ENCODE results near the gene MREG.

The MREG gene

DNA sequence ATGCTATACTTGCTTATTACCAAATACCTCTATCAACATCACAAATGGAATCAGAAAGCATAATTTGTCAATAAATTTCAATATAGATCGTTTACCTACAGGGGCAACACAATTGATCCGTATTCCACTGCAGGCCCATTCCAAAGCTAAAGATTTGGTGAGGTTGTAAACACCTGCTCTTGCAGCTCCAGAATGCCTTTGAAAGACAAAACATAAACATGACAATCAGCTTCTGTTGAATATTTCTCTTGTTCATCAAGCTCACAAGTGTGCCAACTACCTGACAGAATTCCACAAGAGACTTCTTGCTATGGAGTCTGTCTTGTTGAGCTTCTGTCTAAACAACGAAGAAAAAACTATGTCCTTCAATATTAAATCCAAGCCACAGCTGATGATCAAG is 38.0 kb upstream of the MREG start:
- no peak for DNase-seq (ENCODE audit: low read depth)
- TF ChIP-seq, protein P1, sequence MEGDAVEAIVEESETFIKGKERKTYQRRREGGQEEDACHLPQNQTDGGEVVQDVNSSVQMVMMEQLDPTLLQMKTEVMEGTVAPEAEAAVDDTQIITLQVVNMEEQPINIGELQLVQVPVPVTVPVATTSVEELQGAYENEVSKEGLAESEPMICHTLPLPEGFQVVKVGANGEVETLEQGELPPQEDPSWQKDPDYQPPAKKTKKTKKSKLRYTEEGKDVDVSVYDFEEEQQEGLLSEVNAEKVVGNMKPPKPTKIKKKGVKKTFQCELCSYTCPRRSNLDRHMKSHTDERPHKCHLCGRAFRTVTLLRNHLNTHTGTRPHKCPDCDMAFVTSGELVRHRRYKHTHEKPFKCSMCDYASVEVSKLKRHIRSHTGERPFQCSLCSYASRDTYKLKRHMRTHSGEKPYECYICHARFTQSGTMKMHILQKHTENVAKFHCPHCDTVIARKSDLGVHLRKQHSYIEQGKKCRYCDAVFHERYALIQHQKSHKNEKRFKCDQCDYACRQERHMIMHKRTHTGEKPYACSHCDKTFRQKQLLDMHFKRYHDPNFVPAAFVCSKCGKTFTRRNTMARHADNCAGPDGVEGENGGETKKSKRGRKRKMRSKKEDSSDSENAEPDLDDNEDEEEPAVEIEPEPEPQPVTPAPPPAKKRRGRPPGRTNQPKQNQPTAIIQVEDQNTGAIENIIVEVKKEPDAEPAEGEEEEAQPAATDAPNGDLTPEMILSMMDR (conservative IDR thresholded peaks at IDR 0.05; ENCODE audit: low read length) = no peak

DNA sequence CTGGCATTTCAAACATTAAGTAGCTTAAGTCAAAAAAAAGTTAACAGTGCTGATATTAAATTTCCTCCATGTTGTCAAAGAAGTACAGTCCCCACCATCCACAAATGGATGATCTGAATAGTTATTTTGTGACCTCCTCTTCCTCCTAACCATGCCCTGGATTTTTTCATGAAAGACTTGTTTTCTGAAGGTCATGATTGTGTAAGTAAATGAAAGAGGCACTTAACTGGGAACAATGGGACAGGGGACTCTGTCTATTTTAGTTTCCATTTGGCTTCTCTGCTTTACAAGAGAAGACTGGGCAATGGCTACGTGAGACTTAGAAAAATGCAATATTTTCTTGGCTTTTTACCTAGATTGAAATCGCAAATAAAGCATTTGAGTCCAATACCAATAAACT is 36.1 kb upstream of the MREG start:
- no peak overlapping the region for H3K4me3 ChIP-seq (ENCODE audit: low read length)
- DNase-seq (ENCODE audit: low read depth) = no peak
- TF ChIP-seq, protein P1 (conservative IDR thresholded peaks at IDR 0.05; ENCODE audit: low read length) = no peak

More for the DNA sequence above, 38.0 kb upstream of the MREG start:
- no peak overlapping the region for H3K4me3 ChIP-seq (ENCODE audit: low read length)

DNA sequence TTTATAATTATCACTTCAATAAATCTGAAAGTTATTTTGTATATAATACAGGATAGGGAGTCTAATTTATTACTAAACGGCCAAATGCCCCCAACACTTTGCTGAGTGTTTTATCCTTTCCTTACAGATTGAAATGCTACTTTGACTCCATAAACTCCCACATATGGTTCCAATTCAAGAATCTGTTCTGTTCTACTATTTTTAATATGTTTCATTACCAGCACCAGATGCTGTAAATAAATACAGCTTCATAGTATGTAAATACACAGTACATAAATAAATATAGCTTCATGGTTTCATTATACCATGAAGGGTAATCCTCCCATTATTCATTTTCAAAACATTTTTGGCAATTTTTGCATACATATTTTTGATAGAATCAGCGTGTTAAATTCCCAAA is 34.0 kb upstream of the MREG start:
- no peak for DNase-seq (ENCODE audit: low read depth)
- TF ChIP-seq, protein P1 (conservative IDR thresholded peaks at IDR 0.05; ENCODE audit: low read length) = no peak
- no peak overlapping the region for H3K4me3 ChIP-seq (ENCODE audit: low read length)

DNA sequence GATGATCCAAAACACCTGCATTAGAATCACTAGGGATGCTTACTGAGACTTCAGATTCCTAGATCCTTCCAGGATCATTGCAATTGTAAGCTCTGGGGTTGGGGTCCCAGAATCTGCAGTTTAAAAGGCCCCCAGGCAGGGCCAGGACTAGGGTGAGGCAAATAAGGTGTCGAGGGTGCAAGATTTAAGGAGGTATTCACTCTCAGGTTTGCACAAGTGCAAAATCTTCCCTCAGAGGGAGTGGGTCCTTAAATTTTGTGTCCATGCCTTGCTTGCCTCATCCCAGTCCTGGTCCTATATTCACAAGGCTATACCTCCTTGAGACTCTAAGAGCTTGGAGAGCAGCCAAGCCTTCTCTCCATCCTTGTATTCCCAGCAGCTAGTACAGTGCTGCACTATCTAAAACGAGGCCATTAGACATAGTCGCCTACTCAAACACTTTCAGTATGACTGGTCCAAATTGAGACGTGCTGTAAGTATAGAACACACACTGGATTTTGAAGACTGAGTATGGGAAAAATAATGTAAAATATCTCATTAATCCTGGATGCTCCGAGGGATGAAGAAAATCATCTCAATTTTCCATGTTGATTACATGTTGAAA is 31.6 kb upstream of the MREG start:
- TF ChIP-seq, protein P1 (conservative IDR thresholded peaks at IDR 0.05; ENCODE audit: low read length) = no peak
- no peak overlapping the region for H3K4me3 ChIP-seq (ENCODE audit: low read length)
- DNase-seq (ENCODE audit: low read depth) = no peak

DNA sequence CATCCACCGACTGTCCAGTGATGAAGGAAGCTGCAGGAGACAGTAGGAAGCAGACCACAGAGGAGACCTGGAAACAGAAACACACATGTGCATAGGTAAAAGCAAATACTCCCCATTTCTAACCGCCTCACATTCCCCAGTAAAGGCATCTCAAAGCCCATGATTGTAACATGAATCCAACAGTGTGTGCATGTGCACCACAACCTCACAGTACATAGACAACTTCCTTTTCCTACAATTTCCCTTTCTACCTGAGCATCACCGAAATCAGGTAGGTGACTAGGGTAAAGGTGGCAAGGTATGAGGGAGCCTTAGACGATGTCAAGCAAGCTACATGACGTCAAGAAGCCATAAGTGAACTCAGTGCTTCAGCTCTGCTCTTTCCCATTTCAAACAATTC is 30.6 kb upstream of the MREG start:
- H3K4me3 ChIP-seq (ENCODE audit: low read length) = no peak overlapping the region
- DNase-seq (ENCODE audit: low read depth) = no peak
- TF ChIP-seq, protein P1 (conservative IDR thresholded peaks at IDR 0.05; ENCODE audit: low read length) = no peak

DNA sequence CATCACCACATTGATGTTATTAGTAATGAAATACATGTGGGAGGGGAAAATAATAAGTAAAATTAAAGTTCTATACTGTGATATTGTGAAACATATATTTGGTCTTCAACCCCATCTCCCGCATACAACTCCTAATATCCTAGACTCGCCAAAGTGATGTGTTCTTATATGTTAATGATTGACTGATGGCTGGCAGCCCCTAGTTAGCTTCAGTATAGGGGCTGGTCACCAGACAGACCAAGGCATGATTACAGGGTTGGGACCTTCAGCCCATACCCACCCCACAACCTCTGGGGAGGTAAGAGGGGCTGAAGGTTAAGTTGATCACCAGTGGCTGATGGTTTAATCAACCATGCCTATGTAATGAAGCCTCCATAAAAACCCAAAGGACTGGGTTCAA is 28.1 kb upstream of the MREG start:
- no peak for DNase-seq (ENCODE audit: low read depth)
- TF ChIP-seq, protein P1 (conservative IDR thresholded peaks at IDR 0.05; ENCODE audit: low read length) = no peak
- no peak overlapping the region for H3K4me3 ChIP-seq (ENCODE audit: low read length)

DNA sequence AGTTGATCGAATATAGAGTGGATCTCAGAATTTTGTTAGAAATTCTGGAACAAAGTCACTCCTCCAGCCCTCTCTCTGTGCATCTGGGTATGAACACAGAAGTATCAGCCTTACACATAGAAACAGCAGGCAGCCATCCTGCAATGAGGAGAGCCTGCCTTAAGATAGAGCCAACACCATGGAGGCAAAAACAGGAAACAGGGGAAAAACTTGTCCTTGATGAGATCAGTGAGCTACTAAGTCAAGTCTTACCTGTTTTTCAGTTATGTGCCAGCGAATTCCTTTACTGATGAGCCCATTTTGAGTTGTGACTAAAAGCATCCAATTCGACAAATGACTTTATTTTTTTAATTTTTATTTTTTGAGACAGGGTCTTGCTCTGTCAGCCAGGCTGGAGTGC is 26.6 kb upstream of the MREG start:
- no peak overlapping the region for H3K4me3 ChIP-seq (ENCODE audit: low read length)
- TF ChIP-seq, protein P1 (conservative IDR thresholded peaks at IDR 0.05; ENCODE audit: low read length) = no peak
- DNase-seq (ENCODE audit: low read depth) = no peak

Data from AG10803 (cell line).